ENCODE measurements around the gene NID1. TPM values are rescaled to one million over a fixed set of nuclear protein-coding genes. Genes with fewer than 3 reads are reported as not detected.

Gene NID1
- total RNA-seq, 1 donor from 2014 or later: 73.0 TPM

DNA sequence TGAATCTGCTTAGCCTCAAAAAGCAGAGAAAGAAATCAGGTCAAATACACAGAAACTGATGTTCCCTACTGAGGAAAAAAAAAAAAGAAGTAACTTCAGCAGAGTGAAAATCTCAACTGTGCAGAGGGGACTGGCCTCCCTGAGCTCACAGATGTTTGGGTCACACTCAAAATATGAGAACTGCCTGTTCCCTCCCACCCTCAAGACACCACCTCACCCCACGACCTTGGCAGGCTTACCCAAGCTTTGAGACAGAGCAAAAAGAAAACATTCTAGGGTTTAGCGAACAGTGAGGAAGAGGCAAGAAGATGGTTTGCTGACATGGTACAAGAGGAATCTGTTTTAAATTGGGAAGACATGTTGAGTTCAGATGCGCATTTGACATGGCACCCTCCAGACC lies 48.8 kb downstream of the NID1 start:
- Histone ChIP-seq H3K9ac (ENCODE audit: low read length) (no peak overlapping the region), H4K20me1 (ENCODE audit: insufficient read depth, low read length) (no peaks in the 10 kb centered on the region), H3K4me3 (ENCODE audit: insufficient read depth, low read depth, low read length) (no peak overlapping the region), H3K36me3 (ENCODE audit: insufficient read depth, low read length) (peaks cover 7% of the 10 kb centered on the region), H3K4me2 (ENCODE audit: low read length) (no peak overlapping the region), H3K4me1 (ENCODE audit: insufficient read depth, low read length) (no peaks in the 10 kb centered on the region), H2AFZ (ENCODE audit: low read depth, low read length) (no peak overlapping the region), H3K79me2 (ENCODE audit: insufficient read depth, low read length) (no peaks in the 10 kb centered on the region), H3K27ac (ENCODE audit: low read depth, low read length) (no peak overlapping the region), H3K9me3 (ENCODE audit: insufficient read depth, low read depth, low read length) (no peaks in the 10 kb centered on the region), H3K27me3 (ENCODE audit: insufficient read depth, low read length) (no peaks in the 10 kb centered on the region)
- Mint-ChIP-seq H3K4me1 (ENCODE audit: low read depth, unreplicated experiment) (peaks cover 8% of the 10 kb centered on the region), H3K27me3 (ENCODE audit: low read depth, unreplicated experiment) (no peaks in the 10 kb centered on the region), H3K27ac (ENCODE audit: unreplicated experiment) (no peak overlapping the region), H3K4me3 (ENCODE audit: unreplicated experiment) (no peak overlapping the region), H3K36me3 (ENCODE audit: low read depth, unreplicated experiment) (peaks cover 12% of the 10 kb centered on the region), H3K9me3 (ENCODE audit: unreplicated experiment) (no peaks in the 10 kb centered on the region)
- no peak for DNase-seq (ENCODE audit: low read depth)
- no peak for FAIRE-seq
- no peak for TF ChIP-seq EZH2 (IDR thresholded peaks at IDR 0.05; ENCODE audit: insufficient read depth, low read length)
- TF ChIP-seq, protein P1, sequence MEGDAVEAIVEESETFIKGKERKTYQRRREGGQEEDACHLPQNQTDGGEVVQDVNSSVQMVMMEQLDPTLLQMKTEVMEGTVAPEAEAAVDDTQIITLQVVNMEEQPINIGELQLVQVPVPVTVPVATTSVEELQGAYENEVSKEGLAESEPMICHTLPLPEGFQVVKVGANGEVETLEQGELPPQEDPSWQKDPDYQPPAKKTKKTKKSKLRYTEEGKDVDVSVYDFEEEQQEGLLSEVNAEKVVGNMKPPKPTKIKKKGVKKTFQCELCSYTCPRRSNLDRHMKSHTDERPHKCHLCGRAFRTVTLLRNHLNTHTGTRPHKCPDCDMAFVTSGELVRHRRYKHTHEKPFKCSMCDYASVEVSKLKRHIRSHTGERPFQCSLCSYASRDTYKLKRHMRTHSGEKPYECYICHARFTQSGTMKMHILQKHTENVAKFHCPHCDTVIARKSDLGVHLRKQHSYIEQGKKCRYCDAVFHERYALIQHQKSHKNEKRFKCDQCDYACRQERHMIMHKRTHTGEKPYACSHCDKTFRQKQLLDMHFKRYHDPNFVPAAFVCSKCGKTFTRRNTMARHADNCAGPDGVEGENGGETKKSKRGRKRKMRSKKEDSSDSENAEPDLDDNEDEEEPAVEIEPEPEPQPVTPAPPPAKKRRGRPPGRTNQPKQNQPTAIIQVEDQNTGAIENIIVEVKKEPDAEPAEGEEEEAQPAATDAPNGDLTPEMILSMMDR (IDR thresholded peaks at IDR 0.05; ENCODE audit: insufficient read depth, low read depth, low read length): no peak

DNA sequence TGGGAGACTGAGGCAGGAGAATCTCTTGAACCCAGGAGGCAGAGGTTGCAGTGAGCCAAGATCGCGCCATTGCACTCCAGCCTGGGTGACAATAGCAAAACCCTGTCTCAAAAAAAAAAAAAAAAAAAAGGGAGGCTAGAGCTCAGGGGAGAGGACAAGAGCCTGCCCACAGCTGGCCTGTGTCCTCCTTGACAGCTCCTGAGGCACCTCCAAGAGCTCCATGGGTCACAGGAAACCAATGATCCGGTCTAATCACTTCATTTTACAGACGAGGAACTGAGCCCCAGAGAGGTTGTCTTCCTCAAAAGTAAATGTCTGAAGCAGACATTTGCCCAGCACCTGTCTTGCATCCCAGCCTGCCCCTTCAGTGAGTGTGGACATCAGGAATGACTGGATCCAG lies 49.4 kb downstream of the NID1 start:
- DNase-seq (ENCODE audit: low read depth): no peak
- Mint-ChIP-seq H3K27ac (ENCODE audit: unreplicated experiment) (no peak overlapping the region), H3K9me3 (ENCODE audit: unreplicated experiment) (no peaks in the 10 kb centered on the region), H3K36me3 (ENCODE audit: low read depth, unreplicated experiment) (peaks cover 12% of the 10 kb centered on the region), H3K4me1 (ENCODE audit: low read depth, unreplicated experiment) (peaks cover 8% of the 10 kb centered on the region), H3K27me3 (ENCODE audit: low read depth, unreplicated experiment) (no peaks in the 10 kb centered on the region), H3K4me3 (ENCODE audit: unreplicated experiment) (no peak overlapping the region)
- Histone ChIP-seq H3K79me2 (ENCODE audit: insufficient read depth, low read length) (no peaks in the 10 kb centered on the region), H3K27me3 (ENCODE audit: insufficient read depth, low read length) (no peaks in the 10 kb centered on the region), H3K4me2 (ENCODE audit: low read length) (no peak overlapping the region), H3K9ac (ENCODE audit: low read length) (no peak overlapping the region), H4K20me1 (ENCODE audit: insufficient read depth, low read length) (no peaks in the 10 kb centered on the region), H3K4me1 (ENCODE audit: insufficient read depth, low read length) (no peaks in the 10 kb centered on the region), H3K27ac (ENCODE audit: low read depth, low read length) (no peak overlapping the region), H3K9me3 (ENCODE audit: insufficient read depth, low read depth, low read length) (no peaks in the 10 kb centered on the region), H2AFZ (ENCODE audit: low read depth, low read length) (no peak overlapping the region), H3K36me3 (ENCODE audit: insufficient read depth, low read length) (peaks cover 5% of the 10 kb centered on the region), H3K4me3 (ENCODE audit: insufficient read depth, low read depth, low read length) (no peak overlapping the region)
- TF ChIP-seq, protein P1 (IDR thresholded peaks at IDR 0.05; ENCODE audit: insufficient read depth, low read depth, low read length): no peak
- TF ChIP-seq EZH2 (IDR thresholded peaks at IDR 0.05; ENCODE audit: insufficient read depth, low read length): no peak
- FAIRE-seq: no peak

DNA sequence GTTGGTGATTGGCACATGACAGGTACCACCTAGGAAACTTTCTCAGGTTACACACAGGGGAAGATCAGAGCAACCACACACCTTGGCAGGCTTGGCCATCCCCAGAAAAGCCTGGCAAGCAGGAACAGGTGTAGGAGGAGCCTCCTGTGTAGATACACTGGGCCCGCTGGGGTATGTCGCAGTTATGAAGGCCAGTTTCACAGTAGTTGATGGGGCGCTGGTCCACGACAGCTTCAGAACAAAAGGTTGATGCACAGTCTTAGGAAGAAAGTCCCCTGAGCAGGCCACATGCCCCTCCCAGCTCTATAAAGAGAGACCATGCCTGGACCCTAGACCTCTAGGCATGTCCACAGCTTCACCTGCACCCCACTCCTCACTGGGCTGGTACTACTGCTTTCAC lies 51.6 kb downstream of the NID1 start:
- FAIRE-seq: no peak

More for the DNA sequence above, 51.6 kb downstream of the NID1 start:
- Histone ChIP-seq H3K9me3 (ENCODE audit: insufficient read depth, low read depth, low read length) (no peaks in the 10 kb centered on the region), H3K27ac (ENCODE audit: low read depth, low read length) (no peak overlapping the region), H3K4me3 (ENCODE audit: insufficient read depth, low read depth, low read length) (no peak overlapping the region), H4K20me1 (ENCODE audit: insufficient read depth, low read length) (no peaks in the 10 kb centered on the region), H3K9ac (ENCODE audit: low read length) (no peak overlapping the region), H3K36me3 (ENCODE audit: insufficient read depth, low read length) (peaks cover 7% of the 10 kb centered on the region), H3K27me3 (ENCODE audit: insufficient read depth, low read length) (no peaks in the 10 kb centered on the region), H3K4me1 (ENCODE audit: insufficient read depth, low read length) (peaks cover 2% of the 10 kb centered on the region), H3K4me2 (ENCODE audit: low read length) (no peak overlapping the region), H3K79me2 (ENCODE audit: insufficient read depth, low read length) (no peaks in the 10 kb centered on the region), H2AFZ (ENCODE audit: low read depth, low read length) (no peak overlapping the region)
- TF ChIP-seq EZH2 (IDR thresholded peaks at IDR 0.05; ENCODE audit: insufficient read depth, low read length): no peak
- TF ChIP-seq, protein P1 (IDR thresholded peaks at IDR 0.05; ENCODE audit: insufficient read depth, low read depth, low read length): no peak
- no peaks in the 10 kb centered on the region for H3K27me3 Mint-ChIP-seq (ENCODE audit: low read depth, unreplicated experiment)
- H3K9me3 Mint-ChIP-seq (ENCODE audit: unreplicated experiment): no peaks in the 10 kb centered on the region
- H3K27ac Mint-ChIP-seq (ENCODE audit: unreplicated experiment): no peak overlapping the region
- no peak overlapping the region for H3K4me3 Mint-ChIP-seq (ENCODE audit: unreplicated experiment)
- H3K36me3 Mint-ChIP-seq (ENCODE audit: low read depth, unreplicated experiment): peaks cover 16% of the 10 kb centered on the region
- peaks cover 6% of the 10 kb centered on the region for H3K4me1 Mint-ChIP-seq (ENCODE audit: low read depth, unreplicated experiment)
- DNase-seq (ENCODE audit: low read depth): no peak

Measured in astrocyte (in vitro differentiated cells and primary cell).